ENCODE data around the gene STK4.

STK4 gene

DNA sequence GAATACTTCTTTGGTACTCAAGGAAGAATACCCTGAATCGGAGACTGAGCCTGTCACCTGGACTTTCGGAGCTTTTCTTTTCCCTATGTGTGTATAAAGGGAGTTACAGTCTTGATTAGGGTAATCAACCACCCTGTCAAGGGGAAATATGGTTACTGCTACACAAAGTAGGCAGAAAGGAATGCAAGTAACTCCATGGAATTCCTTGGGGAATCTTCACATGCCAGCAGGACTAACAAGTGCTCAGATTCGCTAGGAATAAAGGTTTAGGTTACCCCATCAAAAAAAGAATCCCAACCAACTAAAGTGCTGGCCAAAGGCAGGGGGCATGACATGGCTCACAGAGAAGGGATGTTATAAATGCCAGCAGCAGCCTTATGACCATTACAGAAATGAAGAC lies 124.2 kb downstream of the STK4 start:
- in situ Hi-C loops (cut with HindIII; ENCODE audit: low sequenced_read_pairs): no loop called here
- TF ChIP-seq, protein P1, sequence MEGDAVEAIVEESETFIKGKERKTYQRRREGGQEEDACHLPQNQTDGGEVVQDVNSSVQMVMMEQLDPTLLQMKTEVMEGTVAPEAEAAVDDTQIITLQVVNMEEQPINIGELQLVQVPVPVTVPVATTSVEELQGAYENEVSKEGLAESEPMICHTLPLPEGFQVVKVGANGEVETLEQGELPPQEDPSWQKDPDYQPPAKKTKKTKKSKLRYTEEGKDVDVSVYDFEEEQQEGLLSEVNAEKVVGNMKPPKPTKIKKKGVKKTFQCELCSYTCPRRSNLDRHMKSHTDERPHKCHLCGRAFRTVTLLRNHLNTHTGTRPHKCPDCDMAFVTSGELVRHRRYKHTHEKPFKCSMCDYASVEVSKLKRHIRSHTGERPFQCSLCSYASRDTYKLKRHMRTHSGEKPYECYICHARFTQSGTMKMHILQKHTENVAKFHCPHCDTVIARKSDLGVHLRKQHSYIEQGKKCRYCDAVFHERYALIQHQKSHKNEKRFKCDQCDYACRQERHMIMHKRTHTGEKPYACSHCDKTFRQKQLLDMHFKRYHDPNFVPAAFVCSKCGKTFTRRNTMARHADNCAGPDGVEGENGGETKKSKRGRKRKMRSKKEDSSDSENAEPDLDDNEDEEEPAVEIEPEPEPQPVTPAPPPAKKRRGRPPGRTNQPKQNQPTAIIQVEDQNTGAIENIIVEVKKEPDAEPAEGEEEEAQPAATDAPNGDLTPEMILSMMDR (IDR thresholded peaks at IDR 0.05; ENCODE audit: low read depth, low read length): no peak
- no peak for DNase-seq (ENCODE audit: low read depth, low spot score)

DNA sequence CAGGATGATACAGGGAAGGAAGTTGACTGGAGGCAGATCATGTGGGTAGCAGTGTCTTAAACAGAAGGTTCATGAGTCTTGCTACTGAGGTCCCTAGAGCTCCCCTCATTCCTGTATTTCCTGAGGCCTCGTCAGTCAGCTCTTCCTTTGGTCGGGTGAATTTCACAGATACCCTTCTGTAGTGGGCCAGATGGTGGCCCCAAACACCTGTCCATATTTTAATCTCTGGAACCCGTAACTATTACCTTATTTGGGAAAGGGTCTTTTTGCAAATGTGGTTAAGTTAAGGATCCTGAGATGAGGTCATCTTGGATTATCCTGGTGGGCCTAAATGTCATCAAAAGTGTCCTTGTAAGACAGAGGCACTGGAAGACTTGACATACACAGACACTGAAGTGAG lies 125.1 kb downstream of the STK4 start:
- TF ChIP-seq, protein P1 (IDR thresholded peaks at IDR 0.05; ENCODE audit: low read depth, low read length): no peak
- in situ Hi-C loops (cut with HindIII; ENCODE audit: low sequenced_read_pairs): no loop called here
- no peak for DNase-seq (ENCODE audit: low read depth, low spot score)
- no peak overlapping the region for H3K4me3 ChIP-seq (ENCODE audit: low read depth, low read length)

More for the DNA sequence above, 124.2 kb downstream of the STK4 start:
- H3K4me3 ChIP-seq (ENCODE audit: low read depth, low read length): no peak overlapping the region

DNA sequence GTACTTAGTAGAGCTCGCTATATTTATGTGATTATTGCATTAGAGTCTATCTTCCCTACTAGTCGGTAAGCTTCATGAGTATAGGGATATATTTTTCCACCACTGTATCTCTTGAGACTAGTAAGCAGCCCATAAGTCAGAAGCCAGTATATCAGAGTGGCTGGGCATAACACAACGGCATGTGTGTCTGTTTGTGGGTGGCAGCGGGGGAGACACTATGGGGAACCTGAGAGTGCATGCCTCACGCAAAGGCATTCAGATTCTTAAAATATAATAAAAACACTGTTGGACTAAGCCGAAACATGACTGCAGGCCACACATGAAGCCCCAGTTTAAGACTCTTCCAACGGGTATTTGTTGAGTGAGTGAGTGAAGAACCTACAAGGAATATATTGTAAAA lies 126.6 kb downstream of the STK4 start:
- TF ChIP-seq, protein P1 (IDR thresholded peaks at IDR 0.05; ENCODE audit: low read depth, low read length): no peak
- no peak for DNase-seq (ENCODE audit: low read depth, low spot score)
- in situ Hi-C loops (cut with HindIII; ENCODE audit: low sequenced_read_pairs): no loop called here
- no peak overlapping the region for H3K4me3 ChIP-seq (ENCODE audit: low read depth, low read length)

DNA sequence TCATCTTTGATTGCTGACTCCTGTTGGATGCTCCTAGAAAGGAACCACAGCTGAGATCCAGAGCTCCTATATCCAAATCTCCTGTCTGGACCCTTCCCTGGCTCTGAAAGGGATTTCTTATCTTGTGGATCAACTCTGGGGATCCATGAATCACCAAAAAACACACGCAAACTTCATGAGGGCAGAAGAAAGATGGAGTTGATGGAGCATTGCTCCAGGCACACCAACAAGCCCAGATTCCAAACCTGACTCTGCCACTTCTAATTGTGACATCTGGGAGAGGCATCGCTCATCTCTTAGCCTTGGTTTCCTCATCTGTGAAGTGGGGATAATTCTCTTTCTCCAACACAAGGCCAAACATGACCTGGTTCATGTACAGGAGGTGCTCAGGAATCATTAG lies 127.9 kb downstream of the STK4 start:
- TF ChIP-seq, protein P1 (IDR thresholded peaks at IDR 0.05; ENCODE audit: low read depth, low read length): no peak
- H3K4me3 ChIP-seq (ENCODE audit: low read depth, low read length): no peak overlapping the region
- no peak for DNase-seq (ENCODE audit: low read depth, low spot score)
- in situ Hi-C loops (cut with HindIII; ENCODE audit: low sequenced_read_pairs): no loop called here

DNA sequence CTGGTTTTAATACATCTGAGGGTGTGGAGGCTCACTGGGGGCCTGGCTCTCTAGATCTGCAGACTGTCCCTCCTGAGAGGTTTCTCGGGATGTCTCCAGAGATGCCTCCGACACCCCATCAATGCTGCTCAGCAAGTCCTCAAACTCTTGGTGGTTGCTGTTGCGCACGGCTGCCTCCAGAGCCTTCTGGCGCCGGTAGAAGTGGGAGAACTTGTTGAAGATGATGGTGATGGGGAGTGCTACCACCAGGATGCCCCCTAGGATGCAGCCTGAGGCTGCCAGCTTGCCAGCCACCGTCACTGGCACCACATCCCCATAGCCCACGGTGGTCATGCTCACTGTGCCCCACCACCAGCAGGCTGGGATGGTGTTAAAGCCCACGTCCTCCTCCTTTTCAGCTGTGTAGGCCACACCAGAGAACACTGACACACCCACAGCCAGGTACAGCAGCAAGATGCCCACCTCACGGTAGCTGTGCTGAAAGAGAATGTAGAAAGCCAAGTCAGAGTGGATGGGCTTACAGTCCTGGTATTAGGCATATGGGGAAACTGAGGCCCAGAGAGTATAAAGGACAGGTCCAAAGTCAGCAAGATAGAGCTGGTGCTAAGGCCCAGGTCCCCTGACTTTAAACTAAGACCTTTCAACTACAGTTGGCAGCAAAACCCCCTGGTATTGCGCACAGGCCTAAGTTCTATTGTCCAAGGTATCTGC lies 128.7 kb downstream of the STK4 start:
- no peak overlapping the region for H3K4me3 ChIP-seq (ENCODE audit: low read depth, low read length)
- in situ Hi-C loops (cut with HindIII; ENCODE audit: low sequenced_read_pairs): no loop called here
- DNase-seq (ENCODE audit: low read depth, low spot score): no peak
- TF ChIP-seq, protein P1 (IDR thresholded peaks at IDR 0.05; ENCODE audit: low read depth, low read length): no peak

DNA sequence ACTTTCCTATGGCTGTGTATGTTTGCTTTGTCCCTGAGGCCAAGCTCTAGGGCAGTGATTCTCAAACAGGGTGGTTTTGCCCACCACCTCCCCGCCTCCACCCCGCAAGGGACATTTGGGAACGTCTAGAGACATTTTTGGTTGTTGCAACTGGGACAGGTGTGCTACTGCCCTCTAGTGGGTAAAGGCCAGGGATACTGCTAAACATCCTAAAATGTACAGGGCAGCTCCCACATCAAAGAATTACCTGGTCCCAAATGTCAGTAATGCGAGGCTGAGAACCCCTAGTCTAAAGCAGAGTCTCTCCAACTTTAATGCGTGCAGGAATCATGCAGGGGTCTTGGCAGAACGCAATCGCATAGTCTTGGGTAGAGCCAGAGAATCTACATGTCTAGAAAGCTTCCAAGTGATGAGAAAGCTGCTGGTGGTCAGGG lies 129.5 kb downstream of the STK4 start:
- TF ChIP-seq, protein P1 (IDR thresholded peaks at IDR 0.05; ENCODE audit: low read depth, low read length): peak; percentile 80
- no peak overlapping the region for H3K4me3 ChIP-seq (ENCODE audit: low read depth, low read length)
- in situ Hi-C loops (cut with HindIII; ENCODE audit: low sequenced_read_pairs): no loop called here
- DNase-seq (ENCODE audit: low read depth, low spot score): peak; percentile 52
